Measurements from ENCODE around the gene MIA3. TPM values are rescaled to one million over a fixed set of nuclear protein-coding genes. Genes with fewer than 3 reads are reported as not detected.

The MIA3 gene
- total and polyA plus RNA-seq, 9 of the 15 experiments (the other 6 are each of a cell fraction or from before 2014, with no cell fraction given) = 21.6 to 89.4 (median 40.8) TPM

DNA sequence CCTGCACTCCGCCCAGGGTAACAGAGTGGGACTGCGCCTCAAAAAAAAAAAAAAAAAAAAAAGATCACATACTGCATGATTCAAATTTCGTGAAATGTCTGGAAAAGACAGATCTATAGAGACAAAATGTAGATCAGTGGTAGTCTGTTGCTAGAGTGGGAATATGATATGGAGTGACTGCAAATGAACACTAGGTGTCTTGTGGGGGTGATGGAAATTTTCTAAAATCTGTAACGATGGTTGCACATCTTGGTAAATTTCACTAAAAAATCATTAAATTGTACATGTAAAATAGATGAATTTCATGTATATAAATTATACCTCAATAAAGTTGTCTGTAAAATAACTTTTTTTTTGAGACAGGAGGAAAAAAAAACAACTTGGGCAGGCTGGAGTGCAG is 88.9 kb downstream of the MIA3 start:
- Histone ChIP-seq H3K4me1 (replicated peaks in 1 of 2; ENCODE audit: control insufficient read depth in 2 of 2, insufficient read depth in 2 of 2, low read length in 2 of 2) (peaks cover 17 to 19% of the 10 kb centered on the region in 2 experiments; a peak in 4 of 5 replicates), H3K4me2 (ENCODE audit: insufficient read depth, low read length) (no peak overlapping the region), H3K79me2 (ENCODE audit: control insufficient read depth, insufficient read depth, low read length) (peaks cover 79% of the 10 kb centered on the region), H3K36me3 (ENCODE audit: control insufficient read depth, insufficient read depth, low read length) (peaks cover 25% of the 10 kb centered on the region), H3K4me3 (no peak overlapping the region), H4K20me1 (replicated peaks; ENCODE audit: control insufficient read depth, insufficient read depth, low read length) (peaks cover 4% of the 10 kb centered on the region; the same call in 1 of the 2 replicates), H3K27me3 (ENCODE audit: control insufficient read depth in 2 of 2, insufficient read depth in 2 of 2, low read length in 2 of 2) (no peaks in the 10 kb centered on the region), H2AFZ (ENCODE audit: low read depth, low read length) (no peak overlapping the region), H3K9me1 (ENCODE audit: control insufficient read depth, insufficient read depth, low read length) (no peaks in the 10 kb centered on the region), H3K9me3 (replicated peaks; ENCODE audit: control insufficient read depth, insufficient read depth, low read depth, low read length) (no peaks in the 10 kb centered on the region), H3K27ac (ENCODE audit: extremely low read depth, low read depth, low read length) (no peak overlapping the region), H3K9ac (ENCODE audit: insufficient read depth in 1 of 2, low read depth in 2 of 2, low read length in 2 of 2) (no peak overlapping the region)
- CTCF ChIA-PET (ENCODE audit: low intra/inter-chr PET ratio) = no interaction called here
- DNase-seq (ENCODE audit: extremely low read depth in 1 of 4, low spot score in 3 of 4) (no peak), FAIRE-seq (no peak), ATAC-seq (no peak)
- intact Hi-C loops (cut with micrococcal nuclease) = no loop called here
- 57% methylated on average over 3 of the region's 4 CpGs for WGBS (ENCODE audit: insufficient coverage, low coverage, missing lambda C conversion rate)
- TF ChIP-seq CXXC5 (CRISPR knock-in tag; IDR thresholded peaks at IDR 0.05) = no peak
- no peak for TF ChIP-seq ZNF717 (CRISPR knock-in tag; IDR thresholded peaks at IDR 0.05)
- no peak for TF ChIP-seq ZNF184 (CRISPR knock-in tag; IDR thresholded peaks at IDR 0.05)
- no peak for TF ChIP-seq RUNX1 (IDR thresholded peaks at IDR 0.05; ENCODE audit: low read depth)
- TF ChIP-seq SREBF2 (CRISPR knock-in tag; IDR thresholded peaks at IDR 0.05) = no peak
- no peak for TF ChIP-seq ZNF584 (CRISPR knock-in tag; IDR thresholded peaks at IDR 0.05; ENCODE audit: low read depth)
- TF ChIP-seq MNT (conservative IDR thresholded peaks at IDR 0.05) = no peak
- TF ChIP-seq CBX3 (IDR thresholded peaks at IDR 0.05; ENCODE audit: borderline replicate concordance in 1 of 2, low read length in 2 of 2) = no peak
- no peak for TF ChIP-seq RBM15 (IDR thresholded peaks at IDR 0.05; ENCODE audit: insufficient read depth, low read length)
- 0 out of 2 replicates have a peak, but pooled peaks have one; percentile 11 for TF ChIP-seq ZNF384 (IDR thresholded peaks at IDR 0.05; ENCODE audit: low read depth, low read length)
- no peak for TF ChIP-seq ARHGAP35 (IDR thresholded peaks at IDR 0.05; ENCODE audit: partially characterized antibody)
- TF ChIP-seq CTCF (IDR thresholded peaks at IDR 0.05 in 2 of 3, conservative IDR thresholded peaks at IDR 0.05 in 1 of 3; ENCODE audit: insufficient read depth in 2 of 3, low read depth in 1 of 3, low read length in 3 of 3) = peak in 1 of 3 experiments; percentile 1; a peak in 1 of 6 replicates
- TF ChIP-seq CHD4 (IDR thresholded peaks at IDR 0.05; ENCODE audit: insufficient read depth, insufficient replicate concordance, low read depth, low read length, poor library complexity, severe bottlenecking) = no peak
- no peak for TF ChIP-seq CCAR2 (IDR thresholded peaks at IDR 0.05; ENCODE audit: low read depth, low read length)
- no TSS peak for BruUV-seq (replicated peaks)
- POLR2A ChIA-PET = no interaction called here
- in situ Hi-C loops (cut with MboI) = no loop called here
